Mononuclear cell (primary cell): Measurements from ENCODE around the gene NCOA6. TPM values are rescaled to one million over a fixed set of nuclear protein-coding genes. Genes with fewer than 3 reads are reported as not detected.
"Not testable (repeated sequence)": the region's sequence is repeated elsewhere in the genome, so short reads cannot be mapped to it uniquely, and the experiment has no call there.

Experiments
- H3K27me3 ChIP-seq: 2 replicates; pipeline ENCODE4 v1.6.0; 2011; ENCODE audit warnings: low read length, control low read depth; ENCODE audit not compliant: insufficient read depth
- H3K4me1 ChIP-seq: 2 replicates; pipeline ENCODE4 v1.5.1; 2011; ENCODE audit warnings: mild to moderate bottlenecking, low read length, control low read depth; ENCODE audit not compliant: insufficient read depth
- H3K4me3 ChIP-seq: 2 replicates; pipeline ENCODE4 v1.5.1; 2011; ENCODE audit warnings: mild to moderate bottlenecking, low read length, moderate library complexity
- H3K9me3 ChIP-seq: 2 replicates; pipeline ENCODE4 v1.5.1; 2011; ENCODE audit warnings: low read depth, mild to moderate bottlenecking, control low read depth, low read length
- total RNA-seq: library from RNA; depleted of rRNA; stranded (reverse); fragments of >200 nt; gene quantifications from one replicate; pipeline ENCODE4 v1.2.3, GENCODE V29; 2012

The NCOA6 gene
- total RNA-seq, 1 donor: 12.2 TPM

DNA sequence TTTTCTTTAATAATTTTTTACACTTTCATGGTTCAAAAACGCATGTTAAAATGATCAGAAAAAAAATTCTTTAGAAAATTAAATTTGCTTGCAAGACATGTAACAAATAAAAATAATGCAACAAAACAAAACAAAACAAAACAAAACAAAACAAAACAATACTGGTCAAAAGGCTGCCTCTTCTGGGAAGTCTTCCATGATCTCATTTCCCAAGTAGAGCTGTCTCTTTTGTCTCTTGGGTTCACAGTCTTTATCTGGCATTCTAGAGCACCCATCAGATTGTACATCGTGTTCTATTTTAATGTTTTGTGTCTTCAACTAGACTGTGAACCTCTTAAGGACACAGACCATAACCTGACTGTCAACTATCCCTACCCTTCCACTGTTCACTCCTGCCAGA is 96.0 kb downstream of the NCOA6 start:
- H3K27me3 ChIP-seq: no peaks in the 10 kb centered on the region
- no peaks in the 10 kb centered on the region for H3K4me1 ChIP-seq
- no peaks in the 10 kb centered on the region for H3K9me3 ChIP-seq
- H3K4me3 ChIP-seq: no peak overlapping the region

DNA sequence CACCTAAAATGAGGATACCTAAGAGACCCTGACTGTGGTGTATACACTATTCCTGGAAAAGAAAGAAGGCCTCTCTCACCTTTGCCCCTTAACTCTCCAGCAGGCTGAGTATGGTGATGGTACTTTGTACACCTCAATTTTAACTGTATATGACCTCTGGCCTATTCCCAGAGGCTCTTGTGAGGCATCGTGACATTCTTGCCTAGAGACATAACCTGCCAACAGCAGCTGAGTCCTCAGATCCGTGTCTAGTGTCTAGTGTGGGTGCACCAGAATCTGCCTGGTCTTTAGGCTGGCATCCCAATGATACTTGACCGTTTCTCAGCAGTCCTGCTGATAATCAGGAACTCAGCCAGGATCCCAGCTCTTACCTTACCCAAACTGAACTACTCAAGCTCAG is 101.3 kb downstream of the NCOA6 start:
- Histone ChIP-seq H3K9me3 (no peaks in the 10 kb centered on the region), H3K4me3 (no peak overlapping the region), H3K4me1 (no peaks in the 10 kb centered on the region), H3K27me3 (no peaks in the 10 kb centered on the region)

DNA sequence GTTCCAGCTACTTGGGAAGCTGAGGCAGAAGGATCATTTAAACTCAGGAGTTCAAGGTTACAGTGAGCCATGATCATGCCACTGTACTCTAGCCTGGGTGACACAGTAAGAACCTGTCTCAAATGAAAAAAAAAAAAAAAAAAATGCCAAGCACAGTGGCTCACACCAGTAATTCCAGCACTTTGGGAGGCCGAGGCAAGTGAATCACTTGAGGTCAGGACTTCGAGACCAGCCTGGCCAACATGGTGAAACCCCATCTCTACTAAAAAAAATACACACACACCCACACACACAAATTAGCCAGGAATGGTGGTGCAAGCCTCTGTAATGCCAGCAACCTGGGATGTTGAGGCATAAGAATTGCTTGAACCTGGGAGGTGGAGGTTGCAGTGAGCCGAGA is 102.9 kb downstream of the NCOA6 start:
- H3K4me1 ChIP-seq, H3K9me3 ChIP-seq, H3K4me3 ChIP-seq, H3K27me3 ChIP-seq: not testable (repeated sequence)

DNA sequence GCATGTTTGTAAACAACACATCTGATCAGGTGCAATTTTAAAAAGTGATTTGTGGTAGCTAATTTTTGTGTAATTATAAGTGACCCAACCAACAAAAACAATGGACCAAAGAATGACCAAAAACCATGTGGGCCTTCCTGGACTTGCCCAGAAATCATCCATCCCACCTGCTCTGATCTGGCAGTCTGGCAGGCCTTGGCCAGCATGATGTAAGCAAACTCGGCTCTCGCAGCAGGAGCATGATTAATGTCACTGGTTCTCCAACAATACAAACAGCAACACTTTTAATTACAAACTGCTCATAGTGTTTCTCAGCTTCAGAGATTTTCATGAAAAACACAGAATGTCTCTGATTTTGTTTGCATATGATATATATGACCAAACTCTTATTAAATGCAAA is 105.2 kb downstream of the NCOA6 start:
- Histone ChIP-seq H3K9me3 (no peaks in the 10 kb centered on the region), H3K4me3 (no peak overlapping the region), H3K27me3 (no peaks in the 10 kb centered on the region), H3K4me1 (no peaks in the 10 kb centered on the region)

DNA sequence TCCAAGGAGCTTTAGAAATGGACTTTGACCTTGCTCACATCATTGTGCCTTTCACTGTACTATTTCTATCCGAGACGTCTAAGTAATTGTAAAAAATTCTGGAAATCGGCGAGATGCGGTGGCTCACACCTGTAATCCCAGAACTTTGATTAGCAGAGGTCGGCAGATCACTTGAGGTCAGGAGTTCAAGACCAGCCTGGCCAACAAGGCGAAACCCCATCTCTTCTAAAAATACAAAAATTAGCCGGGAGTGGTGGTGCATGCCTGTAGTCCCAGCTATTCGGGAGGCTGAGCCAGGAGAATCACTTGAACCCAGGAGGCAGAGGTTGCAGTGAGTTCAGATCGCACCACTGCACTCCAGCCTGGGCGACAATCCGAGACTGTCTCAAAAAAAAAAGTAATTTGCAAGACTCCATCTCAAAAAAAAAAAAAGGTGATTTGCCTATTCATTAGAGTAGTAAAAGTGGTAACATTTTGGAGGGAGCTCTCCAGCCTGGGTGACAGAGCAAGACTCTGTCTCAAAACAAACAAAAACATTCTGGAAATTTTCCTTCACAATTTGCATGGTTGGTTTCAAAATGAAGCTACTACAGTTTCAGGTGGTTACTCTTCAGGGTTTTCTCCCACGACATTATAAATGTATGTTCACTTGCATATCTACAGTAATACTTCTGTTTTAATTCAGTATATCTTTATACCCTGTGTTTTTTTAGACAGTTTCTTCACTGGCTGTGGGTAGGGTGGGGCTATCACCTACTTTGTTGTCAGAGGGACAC is 106.0 kb downstream of the NCOA6 start:
- not testable (repeated sequence) for H3K4me1 ChIP-seq, H3K9me3 ChIP-seq, H3K4me3 ChIP-seq, H3K27me3 ChIP-seq

DNA sequence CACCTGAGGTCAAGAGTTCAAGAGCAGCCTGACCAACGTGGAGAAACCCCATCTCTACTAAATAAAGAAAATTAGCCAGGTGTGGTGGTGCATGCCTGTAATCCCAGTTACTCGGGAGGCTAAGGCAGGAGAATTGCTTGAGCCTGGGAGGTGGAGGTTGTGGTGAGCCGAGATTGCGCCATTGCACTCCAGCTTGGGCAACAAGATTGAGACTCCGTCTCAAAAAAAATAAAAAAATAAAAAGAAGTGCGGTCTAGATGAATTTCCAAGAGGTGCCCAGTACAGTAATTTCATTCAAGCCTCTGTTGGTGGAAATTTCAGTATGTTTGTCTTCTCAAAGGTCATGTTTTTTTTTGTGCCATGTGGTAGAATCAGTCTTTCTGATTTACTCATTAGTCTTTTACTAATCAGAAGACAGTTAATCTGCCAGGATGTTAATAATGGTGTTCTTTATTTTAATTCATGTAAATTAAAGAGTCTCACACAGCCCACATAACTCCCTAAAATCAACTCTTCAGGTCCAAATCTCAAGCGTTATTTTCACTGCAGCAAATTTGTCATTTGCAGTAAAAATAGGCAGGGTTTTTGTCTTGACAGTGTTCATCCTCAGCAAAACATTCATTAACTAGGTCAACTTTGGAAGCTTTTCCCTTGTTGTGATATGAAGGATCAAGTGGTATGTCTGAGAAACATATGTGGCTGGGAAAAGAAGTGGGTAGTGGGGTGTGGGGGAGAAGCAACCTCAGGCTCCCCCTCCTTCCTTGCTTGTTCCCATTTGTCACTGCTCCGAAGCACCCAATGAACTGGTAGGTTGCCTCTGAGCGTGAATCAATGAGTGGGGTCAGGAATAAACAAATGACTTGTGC is 108.0 kb downstream of the NCOA6 start:
- H3K9me3 ChIP-seq: no peaks in the 10 kb centered on the region
- no peaks in the 10 kb centered on the region for H3K27me3 ChIP-seq
- H3K4me3 ChIP-seq: no peak overlapping the region
- H3K4me1 ChIP-seq: no peaks in the 10 kb centered on the region

DNA sequence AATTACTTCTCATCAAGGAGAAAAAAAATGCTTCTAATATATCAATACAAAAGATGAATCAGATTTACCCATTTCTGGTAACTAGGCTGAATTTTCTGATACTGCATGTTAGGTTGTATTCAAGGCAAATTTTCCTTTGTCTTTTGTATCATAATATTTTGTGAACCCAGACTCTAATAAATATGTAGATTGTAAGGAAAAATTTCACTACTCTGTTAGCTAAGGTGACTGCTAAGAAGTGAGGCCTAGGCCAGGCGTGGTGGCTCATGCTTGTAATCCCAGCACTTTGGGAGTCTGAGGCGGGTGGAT is 108.6 kb downstream of the NCOA6 start:
- Histone ChIP-seq H3K27me3 (no peaks in the 10 kb centered on the region), H3K9me3 (no peaks in the 10 kb centered on the region), H3K4me3 (no peak overlapping the region), H3K4me1 (no peaks in the 10 kb centered on the region)

DNA sequence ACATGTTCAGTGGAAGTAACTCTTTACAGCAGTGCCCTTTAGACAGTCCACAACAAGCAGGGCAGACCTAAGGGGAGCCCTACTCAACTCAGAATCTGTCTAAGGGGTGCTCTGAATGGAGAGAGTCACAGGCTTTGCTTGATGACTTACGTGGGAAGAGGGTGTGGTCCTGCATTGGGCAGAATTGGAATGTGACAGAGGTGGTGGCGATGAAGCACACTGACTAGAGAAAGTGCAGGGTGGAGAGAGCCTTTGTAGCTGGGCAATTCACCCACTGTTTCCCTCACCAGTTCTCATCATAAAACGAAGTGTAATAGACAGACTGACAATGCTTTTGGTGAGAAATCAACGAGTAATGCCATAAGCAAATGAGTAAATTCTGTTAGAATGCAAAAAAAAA is 110.1 kb downstream of the NCOA6 start:
- peaks cover 4% of the 10 kb centered on the region for H3K4me1 ChIP-seq
- H3K9me3 ChIP-seq: no peaks in the 10 kb centered on the region
- H3K27me3 ChIP-seq: no peaks in the 10 kb centered on the region
- no peak overlapping the region for H3K4me3 ChIP-seq

DNA sequence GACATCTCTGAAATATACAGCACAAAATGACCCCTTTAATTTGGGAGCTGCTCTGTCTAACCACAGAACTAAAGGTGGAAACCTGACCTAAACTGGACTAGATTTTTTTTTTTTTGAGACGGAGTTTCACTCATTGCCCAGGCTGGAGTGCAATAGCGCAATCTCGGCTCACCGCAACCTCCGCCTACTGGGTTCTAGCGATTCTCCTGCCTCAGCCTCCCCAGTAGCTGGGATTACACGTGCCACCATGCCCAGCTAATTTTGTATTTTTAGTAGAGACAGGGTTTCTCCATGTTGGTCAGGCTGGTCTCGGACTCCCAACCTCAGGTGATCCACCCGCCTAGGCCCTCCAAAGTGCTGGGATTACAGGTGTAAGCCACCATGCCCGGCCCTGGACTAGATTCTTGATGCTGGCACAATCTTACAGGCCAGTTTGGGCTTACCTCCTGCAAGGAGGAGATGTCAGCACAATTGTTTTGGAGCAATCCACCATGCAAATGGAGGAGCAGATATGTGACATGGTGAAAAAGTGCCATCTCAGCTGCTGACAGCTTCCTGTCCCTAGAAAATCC is 111.4 kb downstream of the NCOA6 start:
- not testable (repeated sequence) for H3K27me3 ChIP-seq, H3K4me3 ChIP-seq, H3K9me3 ChIP-seq, H3K4me1 ChIP-seq

DNA sequence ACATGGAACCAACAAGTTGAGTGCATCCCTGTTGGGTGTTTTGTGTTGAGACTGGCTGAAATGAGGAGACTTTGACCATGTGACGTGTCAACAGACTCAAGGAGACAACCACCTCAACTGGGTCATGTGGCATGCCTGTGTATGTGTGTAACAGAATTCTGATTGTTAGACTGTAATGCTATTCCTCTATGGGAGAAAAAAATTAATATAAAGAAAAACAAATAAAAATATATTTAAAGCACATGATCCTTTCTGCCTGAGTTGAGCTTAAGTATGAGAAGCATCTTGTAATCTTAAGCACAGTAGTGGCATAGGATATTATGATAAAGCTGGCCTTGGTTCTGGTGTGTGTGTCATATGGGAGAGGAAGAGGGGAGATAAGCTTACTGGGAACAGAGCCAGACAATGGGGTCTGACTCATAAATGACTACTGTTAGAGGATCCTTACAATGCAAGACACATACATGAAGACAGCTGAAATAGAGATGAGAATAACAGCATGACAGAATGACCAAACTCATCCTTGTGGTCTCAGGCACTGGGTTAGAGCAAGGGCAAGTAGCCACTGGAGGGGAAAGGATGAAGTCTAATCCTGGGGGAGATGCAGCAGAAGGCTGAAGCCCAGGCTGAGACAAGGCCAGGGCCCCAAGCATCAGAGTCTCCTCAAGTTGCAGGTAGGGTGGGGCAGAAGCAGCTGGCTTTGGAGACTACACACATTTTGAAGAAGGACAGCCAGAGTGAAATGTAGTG is 112.1 kb downstream of the NCOA6 start:
- peaks cover 14% of the 10 kb centered on the region for H3K4me1 ChIP-seq
- H3K9me3 ChIP-seq: no peaks in the 10 kb centered on the region
- no peak overlapping the region for H3K4me3 ChIP-seq
- H3K27me3 ChIP-seq: no peaks in the 10 kb centered on the region

DNA sequence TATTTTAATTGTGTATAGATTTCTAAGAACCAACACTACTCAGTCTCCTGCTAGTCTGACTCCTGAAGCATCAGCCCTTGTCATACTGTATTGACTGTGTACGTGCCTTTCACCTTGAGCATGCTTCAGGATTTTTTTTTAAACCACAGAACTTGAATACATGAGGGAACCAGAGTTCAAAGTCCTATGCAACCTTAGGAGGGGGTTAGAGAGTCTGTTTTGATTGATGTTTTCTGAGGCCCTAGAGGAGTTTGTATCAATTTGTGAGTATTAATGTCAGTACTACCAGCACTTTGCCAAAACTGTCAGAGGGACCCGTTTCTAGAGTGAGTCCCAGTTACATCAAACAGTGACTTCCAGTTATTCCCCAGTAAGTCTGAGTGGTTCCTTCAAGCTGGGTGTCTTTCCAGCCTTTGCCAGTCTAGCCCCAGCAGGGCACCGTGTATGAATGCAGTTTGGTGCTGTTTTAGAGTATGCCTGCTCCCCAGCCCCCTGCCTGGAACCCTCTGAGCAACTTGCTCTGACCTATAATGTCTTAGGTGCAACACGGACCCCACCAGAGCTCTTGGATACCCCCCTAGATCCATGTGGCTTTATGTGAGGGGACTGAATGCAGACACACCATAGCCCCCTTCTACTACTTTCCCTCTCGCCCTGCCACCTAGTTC is 112.8 kb downstream of the NCOA6 start:
- Histone ChIP-seq H3K4me3 (no peak overlapping the region), H3K9me3 (no peaks in the 10 kb centered on the region), H3K27me3 (no peaks in the 10 kb centered on the region), H3K4me1 (peaks cover 15% of the 10 kb centered on the region)

DNA sequence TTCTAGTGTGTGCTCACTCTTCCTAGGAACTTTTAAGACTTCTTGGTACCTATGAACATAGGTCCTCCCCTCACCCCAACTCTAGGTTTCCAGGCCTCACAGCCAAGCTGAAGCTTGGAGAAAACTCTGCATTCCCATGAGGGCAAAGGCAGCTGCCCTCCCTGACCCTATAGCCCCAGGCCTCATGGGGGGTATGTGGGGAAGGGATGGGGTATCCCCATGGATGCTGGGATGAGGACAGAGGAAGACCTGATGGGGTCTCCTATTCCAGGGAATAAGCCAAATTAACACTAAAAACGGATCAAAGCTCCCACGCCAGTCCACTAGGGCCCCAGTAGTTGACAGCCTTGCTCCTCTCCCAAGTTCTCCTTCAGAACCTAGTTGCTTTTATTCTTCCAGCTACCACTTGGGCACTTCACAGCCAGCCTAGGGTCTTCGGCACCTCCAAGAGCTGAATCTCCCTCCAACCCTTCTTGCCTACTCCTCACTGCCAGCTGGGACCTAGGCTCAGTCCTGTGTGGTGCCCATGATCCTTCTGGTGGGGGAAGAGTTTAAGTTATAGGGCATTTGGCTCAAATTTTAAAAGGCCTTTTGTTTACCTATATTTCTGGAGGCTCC is 113.5 kb downstream of the NCOA6 start:
- Histone ChIP-seq H3K27me3 (no peaks in the 10 kb centered on the region), H3K4me1 (peaks cover 18% of the 10 kb centered on the region), H3K4me3 (no peak overlapping the region), H3K9me3 (no peaks in the 10 kb centered on the region)

DNA sequence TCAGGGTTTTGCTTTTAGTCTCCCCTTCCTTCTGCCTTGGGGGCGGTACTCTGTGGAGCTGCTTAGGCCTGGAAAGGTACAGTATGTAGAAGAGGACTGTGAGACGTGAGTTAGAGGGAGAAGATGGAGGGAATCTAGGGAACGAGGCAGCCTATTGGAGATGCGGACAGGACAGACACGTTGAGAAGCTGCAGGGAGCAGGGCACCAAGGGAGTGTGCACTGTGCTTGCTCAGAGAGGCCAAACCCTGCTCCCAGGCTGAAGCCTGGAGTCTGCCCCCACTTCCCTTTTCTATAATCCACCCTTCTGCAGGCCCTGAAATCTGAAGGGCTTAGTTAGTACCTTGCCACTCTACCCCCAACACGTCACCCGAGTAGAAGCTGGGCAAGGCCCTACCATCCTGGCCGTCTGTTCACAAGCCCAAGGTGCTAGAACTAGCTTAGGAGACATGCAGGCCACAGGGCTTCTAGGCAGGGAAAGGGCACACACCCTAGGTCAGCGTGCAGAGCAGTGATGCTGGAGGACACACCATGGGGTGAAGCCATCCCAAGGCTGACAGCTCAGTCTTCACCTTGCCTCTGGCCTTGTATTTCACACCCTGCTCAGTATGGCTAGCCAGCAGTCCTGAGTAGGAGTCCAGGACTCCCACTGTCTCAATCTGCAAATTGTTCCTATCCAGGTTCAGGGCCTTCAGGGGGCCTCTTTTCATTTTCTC is 114.4 kb downstream of the NCOA6 start:
- Histone ChIP-seq H3K27me3 (no peaks in the 10 kb centered on the region), H3K4me3 (no peak overlapping the region), H3K4me1 (peaks cover 27% of the 10 kb centered on the region), H3K9me3 (no peaks in the 10 kb centered on the region)

DNA sequence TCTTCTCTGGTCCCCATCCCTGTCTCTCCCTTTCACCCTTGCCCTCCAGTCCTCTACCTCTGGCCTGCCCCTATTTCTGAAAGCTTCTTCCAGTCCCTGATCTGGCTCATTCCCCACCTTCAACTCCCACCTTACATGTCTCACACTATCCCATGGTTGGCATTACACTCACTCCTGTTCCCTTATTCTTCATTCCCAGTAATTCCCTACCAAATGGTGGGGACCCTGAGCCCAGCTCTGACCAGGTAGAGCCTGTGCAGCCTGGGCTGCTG is 114.9 kb downstream of the NCOA6 start:
- Histone ChIP-seq H3K27me3 (no peaks in the 10 kb centered on the region), H3K4me3 (no peak overlapping the region), H3K4me1 (peaks cover 31% of the 10 kb centered on the region), H3K9me3 (no peaks in the 10 kb centered on the region)
